Loucy (cell line): ENCODE measurements around the gene THRAP3.
A peak's percentile ranks its signal among the peaks of the same experiment; 100 is the strongest.

Experiments used
- H2AFZ ChIP-seq: fragments of 200-600 bp; sonication (generic); 2 replicates; pipeline ENCODE4 v1.6.0; 2016; ENCODE audit warnings: antibody characterized with exemption, mild to moderate bottlenecking, low read length, moderate library complexity
- H3F3A ChIP-seq: fragments of 200-600 bp; 2 replicates; pipeline ENCODE4 v1.6.0; 2016; ENCODE audit warnings: antibody characterized with exemption, low read depth, mild to moderate bottlenecking
- H3K27me3 ChIP-seq: fragments of 200-600 bp; sonication (generic); 2 replicates; pipeline ENCODE4 v1.6.1; 2014; ENCODE audit warnings: low read length, mild to moderate bottlenecking; ENCODE audit not compliant: insufficient read depth, poor library complexity, severe bottlenecking
- H3K36me3 ChIP-seq: fragments of 200-600 bp; sonication (generic); 2 replicates; pipeline ENCODE4 v1.6.1; 2016; ENCODE audit warnings: low read length; ENCODE audit not compliant: insufficient read depth
- H3K4me1 ChIP-seq: fragments of 200-600 bp; sonication (generic); 2 replicates; pipeline ENCODE4 v1.5.1; 2014; ENCODE audit warnings: low read length, mild to moderate bottlenecking; ENCODE audit not compliant: insufficient read depth, poor library complexity, severe bottlenecking
- H3K4me2 ChIP-seq: fragments of 200-600 bp; sonication (generic); 2 replicates; pipeline ENCODE4 v1.6.0; 2014; ENCODE audit warnings: antibody characterized with exemption, low read length, low read depth, mild to moderate bottlenecking; ENCODE audit not compliant: poor library complexity, severe bottlenecking
- H3K4me3 ChIP-seq: fragments of 200-600 bp; sonication (generic); 2 replicates; pipeline ENCODE4 v1.5.1; 2014; ENCODE audit warnings: low read length, mild to moderate bottlenecking, mixed read lengths; ENCODE audit not compliant: poor library complexity, severe bottlenecking
- H3K79me2 ChIP-seq: fragments of 200-600 bp; sonication (generic); 2 replicates; pipeline ENCODE4 v1.6.1; 2014; ENCODE audit warnings: low read length; ENCODE audit not compliant: insufficient read depth
- H3K9ac ChIP-seq: fragments of 200-600 bp; sonication (generic); 2 replicates; pipeline ENCODE4 v1.6.0; 2014; ENCODE audit warnings: mild to moderate bottlenecking, low read depth, low read length, moderate library complexity; ENCODE audit not compliant: poor library complexity, severe bottlenecking
- H3K9me2 ChIP-seq: fragments of 200-600 bp; sonication (generic); replicated peaks from 2 replicates; pipeline ENCODE4 v1.6.1; 2016; ENCODE audit warnings: low read depth, low read length, mixed read lengths
- H3K9me3 ChIP-seq: fragments of 200-600 bp; sonication (generic); 2 replicates; pipeline ENCODE4 v1.6.1; 2014; ENCODE audit warnings: mild to moderate bottlenecking, antibody characterized with exemption, low read length, low read depth; ENCODE audit not compliant: insufficient read depth
- H4K20me1 ChIP-seq: fragments of 200-600 bp; sonication (generic); 2 replicates; pipeline ENCODE4 v1.6.0; 2014; ENCODE audit warnings: antibody characterized with exemption, low read length, mild to moderate bottlenecking; ENCODE audit not compliant: insufficient read depth, poor library complexity, severe bottlenecking
- CTCF ChIP-seq: fragments of 200-600 bp; sonication (generic); conservative IDR thresholded peaks from 2 replicates; pipeline ENCODE4 v1.5.1; 2014; ENCODE audit warnings: mild to moderate bottlenecking, antibody characterized with exemption, low read length
- EZH2phosphoT487 ChIP-seq: fragments of 200-600 bp; IDR thresholded peaks from 2 replicates; pipeline ENCODE4 v1.6.1; 2018; ENCODE audit warnings: antibody characterized with exemption, mild to moderate bottlenecking, moderate library complexity, borderline replicate concordance

THRAP3 gene

GRCh38 chr1:36222481-36223380 is 1.5 kb upstream of the THRAP3 start:
- Histone ChIP-seq H3K4me1 (peaks cover 26% of the 10 kb centered on the region), H3K9me3 (no peaks in the 10 kb centered on the region), H4K20me1 (peaks cover 31% of the 10 kb centered on the region), H3K4me3 (peak overlapping the region; percentile 88), H2AFZ (peak overlapping the region; percentile 95), H3K27me3 (no peaks in the 10 kb centered on the region), H3K4me2 (peak overlapping the region; percentile 79), H3K9me2 (no peaks in the 10 kb centered on the region), H3F3A (peaks cover 4% of the 10 kb centered on the region; the same call in 1 of the 2 replicates), H3K79me2 (peaks cover 32% of the 10 kb centered on the region), H3K9ac (peak overlapping the region; percentile 86), H3K36me3 (no peaks in the 10 kb centered on the region)
- TF ChIP-seq CTCF = no peak
- TF ChIP-seq EZH2phosphoT487 = no peak

- Histone ChIP-seq H3K9ac (peak overlapping the region; percentile 86), H4K20me1 (peaks cover 34% of the 10 kb centered on the region), H3K4me1 (peaks cover 26% of the 10 kb centered on the region), H3K4me2 (peak overlapping the region; percentile 79), H3K4me3 (peak overlapping the region; percentile 88), H3K9me3 (no peaks in the 10 kb centered on the region), H3K36me3 (no peaks in the 10 kb centered on the region), H3K9me2 (no peaks in the 10 kb centered on the region), H3K27me3 (no peaks in the 10 kb centered on the region), H2AFZ (peak overlapping the region; percentile 95), H3F3A (peaks cover 4% of the 10 kb centered on the region; the same call in 1 of the 2 replicates), H3K79me2 (peaks cover 39% of the 10 kb centered on the region)
- TF ChIP-seq CTCF (no peak), EZH2phosphoT487 (no peak)
These were observed 755 bp upstream of the THRAP3 start for GRCh38 chr1:36223381-36223995.

DNA sequence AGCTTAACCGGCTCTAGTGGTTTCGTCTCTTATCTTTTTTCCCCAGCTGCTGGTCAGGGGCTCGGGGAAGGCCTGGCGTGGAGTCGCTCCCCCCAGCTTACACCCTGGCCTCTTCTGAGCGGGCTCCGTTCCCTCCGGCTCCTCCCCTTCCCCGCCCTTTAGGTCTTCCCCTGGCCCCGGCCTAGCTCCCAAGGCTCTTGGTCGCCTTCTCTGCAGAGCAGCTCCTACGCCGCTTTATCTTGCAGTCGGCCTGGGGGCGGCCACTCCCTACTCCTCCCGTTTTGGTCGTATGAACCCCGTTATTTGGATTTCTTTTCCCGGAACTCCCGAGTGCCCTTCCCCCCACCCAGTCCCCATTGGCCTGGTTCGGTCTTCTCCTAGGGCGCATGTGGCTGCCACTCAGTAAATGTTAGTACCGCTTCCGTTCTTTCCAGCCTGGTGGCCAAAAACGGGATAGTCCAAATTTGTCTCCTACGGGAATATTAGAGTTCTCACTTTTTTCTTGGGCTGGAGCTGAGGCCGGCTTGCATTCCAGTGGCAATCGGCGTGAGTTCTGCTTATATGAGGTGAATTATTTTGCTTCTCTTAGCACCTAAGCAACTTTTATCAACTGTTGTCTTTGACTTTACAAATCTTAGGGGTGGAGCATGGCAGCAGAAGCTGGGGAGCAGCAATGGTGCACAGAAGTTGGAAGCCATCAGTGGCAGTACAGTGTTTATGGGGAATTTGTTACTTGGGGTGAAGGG is 467 bp downstream of the THRAP3 start:
- Histone ChIP-seq H3K79me2 (peaks cover 51% of the 10 kb centered on the region), H3K4me2 (peak overlapping the region; percentile 90), H3K36me3 (no peaks in the 10 kb centered on the region), H3K9ac (peak overlapping the region; percentile 97), H3K9me3 (no peaks in the 10 kb centered on the region), H4K20me1 (peaks cover 42% of the 10 kb centered on the region), H3F3A (peaks cover 4% of the 10 kb centered on the region; the same call in 1 of the 2 replicates), H3K27me3 (no peaks in the 10 kb centered on the region), H3K4me1 (peaks cover 26% of the 10 kb centered on the region), H3K4me3 (peak overlapping the region; percentile 100), H2AFZ (peak overlapping the region; percentile 79), H3K9me2 (no peaks in the 10 kb centered on the region)
- no peak for TF ChIP-seq EZH2phosphoT487
- peak; percentile 45 for TF ChIP-seq CTCF
